ENCODE measurements around the gene MYO3B.

MYO3B gene

GRCh38 chr2:170576296-170576695, 398.3 kb downstream of the MYO3B start:
- Histone ChIP-seq H3K9me2 (replicated peaks; ENCODE audit: control insufficient read depth, low read length) (no peaks in the 10 kb centered on the region), H3K9me3 (ENCODE audit: control insufficient read depth, insufficient read depth, low read length) (no peaks in the 10 kb centered on the region), H3K79me2 (ENCODE audit: control insufficient read depth, low read length) (no peaks in the 10 kb centered on the region), H3K4me3 (ENCODE audit: low read length) (no peak overlapping the region), H3K27me3 (ENCODE audit: control insufficient read depth, low read length) (no peaks in the 10 kb centered on the region; the same call in 1 of the 2 replicates), H3K27ac (ENCODE audit: low read depth, low read length) (no peak overlapping the region), H3K4me1 (ENCODE audit: control insufficient read depth, low read length) (no peaks in the 10 kb centered on the region), H3K4me2 (ENCODE audit: low read length) (no peak overlapping the region), H3F3A (ENCODE audit: control insufficient read depth, insufficient read depth) (no peaks in the 10 kb centered on the region), H3K36me3 (ENCODE audit: control insufficient read depth, low read length) (no peaks in the 10 kb centered on the region), H4K20me1 (ENCODE audit: control insufficient read depth, insufficient read depth, low read depth, low read length) (no peaks in the 10 kb centered on the region)
- TF ChIP-seq CTCF (IDR thresholded peaks at IDR 0.05; ENCODE audit: low read depth, low read length, poor library complexity, severe bottlenecking) (no peak), EZH2phosphoT487 (IDR thresholded peaks at IDR 0.05; ENCODE audit: borderline replicate concordance, low read length) (no peak)

GRCh38 chr2:170577356-170577755, 399.4 kb downstream of the MYO3B start:
- Histone ChIP-seq H4K20me1 (ENCODE audit: control insufficient read depth, insufficient read depth, low read depth, low read length) (no peaks in the 10 kb centered on the region), H3K9me3 (ENCODE audit: control insufficient read depth, insufficient read depth, low read length) (no peaks in the 10 kb centered on the region), H3K27me3 (ENCODE audit: control insufficient read depth, low read length) (no peaks in the 10 kb centered on the region; the same call in 1 of the 2 replicates), H3K27ac (ENCODE audit: low read depth, low read length) (no peak overlapping the region), H3K9me2 (replicated peaks; ENCODE audit: control insufficient read depth, low read length) (no peaks in the 10 kb centered on the region), H3K79me2 (ENCODE audit: control insufficient read depth, low read length) (no peaks in the 10 kb centered on the region), H3K4me2 (ENCODE audit: low read length) (no peak overlapping the region), H3K4me1 (ENCODE audit: control insufficient read depth, low read length) (no peaks in the 10 kb centered on the region), H3F3A (ENCODE audit: control insufficient read depth, insufficient read depth) (no peaks in the 10 kb centered on the region), H3K36me3 (ENCODE audit: control insufficient read depth, low read length) (no peaks in the 10 kb centered on the region), H3K4me3 (ENCODE audit: low read length) (no peak overlapping the region)
- TF ChIP-seq CTCF (IDR thresholded peaks at IDR 0.05; ENCODE audit: low read depth, low read length, poor library complexity, severe bottlenecking) (no peak), EZH2phosphoT487 (IDR thresholded peaks at IDR 0.05; ENCODE audit: borderline replicate concordance, low read length) (no peak)

GRCh38 chr2:170578606-170579005, 400.7 kb downstream of the MYO3B start:
- Histone ChIP-seq H3K4me1 (ENCODE audit: control insufficient read depth, low read length) (no peaks in the 10 kb centered on the region), H3K4me2 (ENCODE audit: low read length) (no peak overlapping the region), H3K4me3 (ENCODE audit: low read length) (no peak overlapping the region), H4K20me1 (ENCODE audit: control insufficient read depth, insufficient read depth, low read depth, low read length) (no peaks in the 10 kb centered on the region), H3K36me3 (ENCODE audit: control insufficient read depth, low read length) (no peaks in the 10 kb centered on the region), H3K9me3 (ENCODE audit: control insufficient read depth, insufficient read depth, low read length) (no peaks in the 10 kb centered on the region), H3K79me2 (ENCODE audit: control insufficient read depth, low read length) (no peaks in the 10 kb centered on the region), H3K27ac (ENCODE audit: low read depth, low read length) (no peak overlapping the region), H3K27me3 (ENCODE audit: control insufficient read depth, low read length) (no peaks in the 10 kb centered on the region; the same call in 1 of the 2 replicates), H3K9me2 (replicated peaks; ENCODE audit: control insufficient read depth, low read length) (no peaks in the 10 kb centered on the region), H3F3A (ENCODE audit: control insufficient read depth, insufficient read depth) (no peaks in the 10 kb centered on the region)
- TF ChIP-seq EZH2phosphoT487 (IDR thresholded peaks at IDR 0.05; ENCODE audit: borderline replicate concordance, low read length) (no peak), CTCF (IDR thresholded peaks at IDR 0.05; ENCODE audit: low read depth, low read length, poor library complexity, severe bottlenecking) (no peak)

Data from DOHH2 (cell line).